Right forelimb (tissue), 1 donor: Measurements from ENCODE around the gene PPP1CA.
"Not testable (repeated sequence)": the region's sequence is repeated elsewhere in the genome, so short reads cannot be mapped to it uniquely, and the experiment has no call there.

Source experiments
- DNase-seq: peaks from one replicate; pipeline ENCODE4 v3.0.0-alpha.2; 2018

The PPP1CA gene

GRCh38 chr11:67416416-67417335 is 15.0 kb upstream of the PPP1CA start:
- DNase-seq: no peak

DNA sequence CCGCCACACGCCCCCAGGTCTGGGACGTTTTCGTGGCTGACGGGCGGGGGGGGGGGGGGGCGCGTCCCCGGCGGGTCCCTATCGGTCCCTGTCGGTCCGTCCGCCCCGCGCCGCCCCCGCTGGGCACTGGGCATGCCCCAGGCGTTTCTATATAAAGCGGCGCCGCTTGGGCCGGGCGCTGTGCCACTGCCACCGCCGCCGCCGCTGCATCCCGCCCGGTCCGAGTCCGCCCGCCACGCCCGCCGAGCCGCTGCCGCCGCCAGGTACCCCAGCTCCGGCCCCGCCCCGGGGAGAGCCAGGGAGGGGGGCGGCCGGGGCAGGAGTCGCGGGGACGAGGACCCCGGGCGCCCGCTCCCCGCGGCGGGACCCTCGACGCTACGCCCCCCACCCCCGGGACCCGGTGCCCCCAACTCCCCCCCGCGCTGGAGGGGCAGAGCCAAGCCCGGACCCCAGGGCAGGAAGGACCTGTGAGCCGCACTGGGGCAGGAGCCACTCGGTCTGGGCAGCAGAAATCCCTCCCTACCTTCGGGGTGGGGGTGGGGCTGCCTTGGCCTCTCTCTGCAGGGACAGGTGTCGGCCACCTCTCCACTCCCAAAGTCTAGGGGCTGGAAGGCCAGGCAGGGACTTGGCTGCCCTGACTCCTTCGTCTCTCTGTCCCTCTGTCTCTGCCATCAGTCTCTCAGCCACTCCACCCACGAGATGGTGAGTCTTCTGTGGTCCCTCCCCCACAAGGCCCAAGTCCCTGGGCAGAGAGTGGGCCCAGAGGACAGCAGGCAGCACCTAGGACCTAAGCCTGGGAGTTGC is 14.0 kb upstream of the PPP1CA start, which contains the start of gene CARNS1:
Gene CARNS1, plus strand, starts transcription at position 178 of the 804 bp plus-strand sequence. Its CDS starts 522 bp downstream, at position 700.
- no peak for DNase-seq

GRCh38 chr11:67413266-67413849 is 11.7 kb upstream of the PPP1CA start:
- no peak for DNase-seq

- no peak for DNase-seq
These were observed 11.0 kb upstream of the PPP1CA start for GRCh38 chr11:67412495-67413179.

- no peak for DNase-seq
These were observed 10.1 kb upstream of the PPP1CA start for GRCh38 chr11:67411785-67412152.

- no peak for DNase-seq
These were observed 9.5 kb upstream of the PPP1CA start for GRCh38 chr11:67410984-67411784.

- no peak for DNase-seq
These were observed 8.7 kb upstream of the PPP1CA start for GRCh38 chr11:67410369-67410831.

DNA sequence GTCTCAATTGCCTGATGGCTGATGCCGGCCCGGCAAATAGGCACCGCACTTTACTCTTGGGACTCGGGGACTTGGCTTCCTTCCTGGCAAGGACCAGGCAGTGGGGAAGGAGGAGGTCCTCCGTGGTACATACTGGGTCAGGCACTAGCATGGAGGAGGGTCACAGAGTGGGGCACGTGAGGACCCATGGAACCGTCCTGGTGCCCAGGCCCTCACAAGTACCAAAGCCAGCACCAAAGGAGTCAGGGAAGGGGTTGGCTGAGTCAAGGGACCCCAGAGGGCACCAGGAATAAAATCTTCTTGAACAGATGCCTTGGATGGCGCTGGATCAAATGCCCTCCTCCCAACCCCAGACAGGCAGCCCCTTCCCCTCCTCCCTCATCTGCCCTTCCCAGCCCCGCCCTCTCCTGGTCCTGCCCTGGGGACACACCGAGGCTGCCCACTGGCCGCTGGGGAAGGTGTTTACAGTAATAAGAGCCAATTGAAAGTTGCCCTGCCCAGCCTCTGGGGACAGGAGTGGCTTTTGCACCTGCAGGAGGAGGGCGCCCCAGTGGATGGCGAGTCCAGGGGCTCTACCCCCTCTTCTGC is 8.2 kb upstream of the PPP1CA start:
- DNase-seq: peak; percentile 44

- DNase-seq: no peak
These were observed 7.6 kb upstream of the PPP1CA start for GRCh38 chr11:67409261-67409666.

GRCh38 chr11:67408437-67409200 is 7.0 kb upstream of the PPP1CA start:
- no peak for DNase-seq

DNA sequence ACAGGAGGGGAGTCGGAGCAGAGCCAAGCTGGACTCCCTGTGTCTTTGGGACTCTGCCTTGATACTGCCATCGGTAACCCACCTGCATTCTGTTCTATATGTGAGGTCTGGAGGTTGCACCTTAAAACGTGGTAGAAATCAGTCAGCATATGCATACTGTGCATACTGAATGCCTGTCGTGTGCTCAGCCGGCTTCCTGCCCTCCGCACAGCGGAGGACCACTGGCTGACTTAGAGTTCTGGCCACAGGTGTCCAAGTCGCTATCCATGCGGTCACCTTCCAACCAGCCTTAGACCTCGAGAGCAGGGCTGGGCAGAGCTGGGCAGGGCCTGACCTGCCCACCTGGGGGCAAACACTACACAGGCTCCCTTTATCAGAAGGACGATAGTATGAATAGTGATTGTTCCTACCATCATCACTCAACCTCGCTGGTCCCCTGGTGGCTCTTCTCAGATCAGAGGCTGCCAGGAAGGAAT is 6.1 kb upstream of the PPP1CA start:
- no peak for DNase-seq

DNA sequence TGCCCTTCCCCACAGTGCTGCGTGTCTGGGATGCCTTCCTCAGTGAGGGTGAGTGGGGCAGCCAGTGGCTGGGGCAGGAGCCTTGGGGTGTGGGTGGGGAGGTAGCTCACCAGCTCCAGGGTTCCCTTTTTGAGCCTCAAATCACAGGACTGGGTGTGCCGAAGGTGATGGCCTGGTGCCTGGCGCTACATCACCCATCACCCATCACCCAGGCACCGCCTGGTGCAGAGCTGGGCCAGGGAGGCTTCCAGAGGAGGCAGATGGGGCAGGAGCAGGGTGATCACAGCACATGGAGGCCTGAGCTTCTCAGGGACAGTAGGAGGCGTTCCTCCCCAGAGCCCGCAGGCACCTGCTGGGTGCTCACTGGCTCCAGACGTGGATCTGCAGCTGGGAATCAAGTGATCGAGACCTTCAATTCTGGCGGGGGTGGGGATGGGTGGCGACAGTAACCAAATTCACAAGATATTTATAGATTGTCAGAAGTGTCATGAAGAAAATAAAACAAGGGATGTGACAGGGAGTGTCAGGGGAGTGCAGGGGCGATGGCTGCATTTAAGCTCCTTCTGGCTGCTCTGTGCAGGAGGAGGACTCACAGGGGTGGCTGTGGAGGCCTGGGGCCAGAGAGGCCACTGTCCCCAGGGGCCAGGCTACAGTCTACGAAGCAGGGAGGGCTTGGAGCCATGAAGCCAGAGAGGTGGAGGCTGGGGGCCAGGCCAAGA is 5.5 kb upstream of the PPP1CA start:
- DNase-seq: no peak

DNA sequence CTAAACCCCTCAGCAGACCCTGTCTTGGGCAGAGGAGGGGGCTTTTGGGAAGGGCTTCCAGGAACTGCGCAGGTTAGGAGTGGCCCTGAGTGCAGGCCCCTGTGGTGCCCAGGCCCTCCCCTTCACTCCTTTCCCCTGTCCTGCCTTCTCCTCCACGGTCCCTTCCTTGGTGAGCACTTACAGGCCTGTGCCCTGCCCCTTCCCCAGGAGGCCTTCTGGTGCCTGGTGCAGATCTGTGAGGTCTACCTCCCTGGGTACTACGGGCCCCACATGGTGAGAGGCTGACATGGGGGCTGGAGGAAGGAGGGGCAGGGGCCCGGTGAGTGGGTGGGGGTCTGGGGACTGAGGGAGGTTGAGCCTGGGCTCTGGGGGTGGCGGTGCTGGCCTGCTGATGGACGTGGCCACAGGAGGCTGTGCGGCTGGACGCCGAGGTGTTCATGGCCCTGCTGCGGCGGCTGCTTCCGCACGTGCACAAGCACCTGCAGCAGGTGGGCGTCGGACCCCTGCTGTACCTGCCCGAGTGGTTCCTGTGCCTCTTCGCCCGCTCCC is 4.8 kb upstream of the PPP1CA start:
- DNase-seq: no peak

DNA sequence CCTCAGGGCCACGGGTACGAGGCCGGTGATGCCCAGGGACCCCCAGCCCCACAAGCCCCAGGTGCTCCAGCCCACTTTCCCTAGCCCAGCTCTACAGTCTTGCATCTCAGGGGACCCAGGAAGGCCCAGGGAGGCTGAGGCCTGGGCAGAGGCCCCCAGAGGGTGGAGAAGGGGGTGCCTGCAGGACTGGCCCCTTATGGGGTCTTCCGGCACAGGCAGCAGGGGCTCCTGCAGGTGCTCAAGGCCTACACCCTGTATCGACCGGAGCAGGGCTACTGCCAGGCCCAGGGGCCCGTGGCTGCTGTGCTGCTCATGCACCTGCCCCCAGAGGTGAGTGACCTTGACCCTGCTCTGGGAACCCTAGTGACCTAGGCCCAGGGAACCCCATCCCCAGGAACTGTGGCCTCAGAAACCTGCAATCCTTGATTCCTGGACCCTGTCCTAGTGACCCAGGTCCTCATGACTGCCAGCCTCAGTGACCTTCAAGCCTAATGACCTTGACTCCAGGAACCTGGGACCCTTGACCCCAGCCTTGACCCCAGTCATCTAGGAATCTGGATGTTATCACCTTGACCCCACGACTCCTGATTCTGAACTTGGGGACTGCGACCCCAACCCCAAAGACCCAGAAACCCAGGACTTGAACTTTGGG is 4.2 kb upstream of the PPP1CA start:
- no peak for DNase-seq

DNA sequence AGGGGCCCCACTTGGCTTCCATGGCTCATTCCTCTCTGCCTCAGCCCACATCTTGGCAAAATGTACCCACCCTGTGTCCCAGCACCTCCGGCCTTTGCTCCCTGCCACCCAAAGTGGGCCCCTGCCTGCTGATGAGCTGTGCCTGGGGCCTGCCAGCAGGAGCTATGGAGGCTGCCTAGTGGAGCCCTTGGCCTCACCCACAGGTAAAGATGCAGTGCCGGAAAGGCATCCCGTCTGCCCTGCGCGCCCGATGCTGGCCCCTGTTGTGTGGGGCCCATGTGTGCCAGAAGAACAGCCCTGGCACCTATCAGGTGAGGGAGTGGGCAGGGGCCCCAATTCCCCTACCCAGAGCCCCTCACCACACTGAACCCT is 3.5 kb upstream of the PPP1CA start:
- no peak for DNase-seq

DNA sequence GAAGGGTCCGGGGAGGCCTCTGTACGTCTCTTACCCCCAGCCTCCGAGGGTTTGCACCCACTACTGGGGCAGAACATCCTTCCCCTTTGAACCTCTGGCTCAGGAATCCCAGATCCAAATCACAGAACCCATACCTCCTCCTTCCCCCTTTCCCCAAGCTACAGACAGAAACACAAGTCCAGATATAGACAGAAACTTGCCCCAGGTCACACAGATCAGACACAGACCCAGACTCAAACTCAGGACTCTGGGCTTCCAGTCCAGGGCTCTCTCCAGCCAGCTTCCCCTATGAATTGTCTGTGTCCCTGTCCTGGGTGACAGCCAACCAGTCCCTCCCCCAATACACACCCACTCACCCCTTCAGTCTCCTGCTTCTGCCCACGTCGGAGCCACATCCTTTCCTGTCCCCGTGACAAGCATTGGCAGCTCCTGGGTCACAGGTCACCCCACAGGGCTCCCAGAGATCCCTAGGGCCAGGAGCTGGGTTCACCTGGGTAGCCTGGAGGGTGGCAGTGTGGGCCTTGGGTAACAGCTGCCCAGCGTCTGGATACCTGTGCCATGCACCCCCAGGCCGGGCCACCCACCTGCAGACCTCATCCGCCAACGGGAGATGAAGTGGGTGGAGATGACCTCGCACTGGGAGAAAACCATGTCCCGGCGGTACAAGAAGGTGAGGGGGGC is 3.0 kb upstream of the PPP1CA start:
- peak; percentile 48 for DNase-seq

GRCh38 chr11:67403085-67403484 is 1.4 kb upstream of the PPP1CA start:
- DNase-seq: not testable (repeated sequence)

- DNase-seq: not testable (repeated sequence)
These were observed 658 bp upstream of the PPP1CA start for GRCh38 chr11:67402192-67402839.
